ENCODE measurements around the gene CASQ2.

- TF ChIP-seq CTCF (IDR thresholded peaks at IDR 0.05; ENCODE audit: poor library complexity), result no peak
- no peak for TF ChIP-seq EZH2 (IDR thresholded peaks at IDR 0.05; ENCODE audit: borderline replicate concordance)
- TF ChIP-seq EZH2phosphoT487 (IDR thresholded peaks at IDR 0.05; ENCODE audit: low read depth, severe bottlenecking, unreplicated experiment), result no peak
These were observed 90.4 kb downstream of the CASQ2 start for GRCh38 chr1:115678141-115678540.

All from hepatocyte (in vitro differentiated cells).